ENCODE data around the gene ALK. TPM values are rescaled to one million over a fixed set of nuclear protein-coding genes. Genes with fewer than 3 reads are reported as not detected.

ALK gene
- total RNA-seq, 3 donors from 2014 or later, result 0.07 to 2.4 (median 0.09) TPM

- H3K4me3 ChIP-seq, result no peak overlapping the region
Observed at GRCh38 chr2:29310650-29311348, 610.6 kb downstream of the ALK start.

GRCh38 chr2:29309090-29310029 lies 612.0 kb downstream of the ALK start:
- peak; percentile 56 for ATAC-seq
- no peaks in the 10 kb centered on the region for H3K36me3 ChIP-seq (ENCODE audit: low read depth)
- no peak overlapping the region for H3K4me3 ChIP-seq
- intact Hi-C loops (cut with DNase I, micrococcal nuclease), result no loop called here
- no peaks in the 10 kb centered on the region for H3K9me3 ChIP-seq
- TF ChIP-seq CTCF (IDR thresholded peaks at IDR 0.05), result peak; percentile 48
- DNase-seq, result peak in 1 of 3 donors; percentile 79
- H3K4me1 ChIP-seq (ENCODE audit: low read depth), result no peaks in the 10 kb centered on the region

More at GRCh38 chr2:29310650-29311348, 610.6 kb downstream of the ALK start:
- intact Hi-C loops (cut with DNase I, micrococcal nuclease), result no loop called here
- ATAC-seq (no peak), DNase-seq (no peak)
- no peaks in the 10 kb centered on the region for H3K9me3 ChIP-seq
- no peaks in the 10 kb centered on the region for H3K4me1 ChIP-seq (ENCODE audit: low read depth)
- no peaks in the 10 kb centered on the region for H3K36me3 ChIP-seq (ENCODE audit: low read depth)
- no peak for TF ChIP-seq CTCF (IDR thresholded peaks at IDR 0.05)

- TF ChIP-seq CTCF (IDR thresholded peaks at IDR 0.05), result no peak
- no peak for ATAC-seq
- intact Hi-C loops (cut with DNase I, micrococcal nuclease), result no loop called here
Observed at GRCh38 chr2:29308366-29308765, 613.0 kb downstream of the ALK start.

GRCh38 chr2:29307519-29307918 lies 613.9 kb downstream of the ALK start:
- no peak for TF ChIP-seq CTCF (IDR thresholded peaks at IDR 0.05)
- no peak overlapping the region for H3K4me3 ChIP-seq
- DNase-seq, result no peak
- no peaks in the 10 kb centered on the region for H3K4me1 ChIP-seq (ENCODE audit: low read depth)
- no peaks in the 10 kb centered on the region for H3K9me3 ChIP-seq
- intact Hi-C loops (cut with DNase I, micrococcal nuclease), result no loop called here
- H3K36me3 ChIP-seq (ENCODE audit: low read depth), result no peaks in the 10 kb centered on the region
- ATAC-seq, result no peak

More at GRCh38 chr2:29308366-29308765, 613.0 kb downstream of the ALK start:
- Histone ChIP-seq H3K4me1 (ENCODE audit: low read depth) (no peaks in the 10 kb centered on the region), H3K9me3 (no peaks in the 10 kb centered on the region), H3K4me3 (no peak overlapping the region), H3K36me3 (ENCODE audit: low read depth) (no peaks in the 10 kb centered on the region)
- DNase-seq, result no peak

GRCh38 chr2:29305762-29306161 lies 615.6 kb downstream of the ALK start:
- intact Hi-C loops (cut with DNase I, micrococcal nuclease), result no loop called here
- DNase-seq, result no peak
- no peaks in the 10 kb centered on the region for H3K36me3 ChIP-seq (ENCODE audit: low read depth)
- no peak for ATAC-seq
- no peaks in the 10 kb centered on the region for H3K9me3 ChIP-seq
- no peak for TF ChIP-seq CTCF (IDR thresholded peaks at IDR 0.05)
- H3K4me1 ChIP-seq (ENCODE audit: low read depth), result no peaks in the 10 kb centered on the region
- no peak overlapping the region for H3K4me3 ChIP-seq

Measured in mucosa of descending colon (tissue), 3 donors.